Occipital lobe (tissue), 2 donors: Measurements from ENCODE around the gene TBL3. TPM values are rescaled to one million over a fixed set of nuclear protein-coding genes. Genes with fewer than 3 reads are reported as not detected.
"Not testable (repeated sequence)": the region's sequence is repeated elsewhere in the genome, so short reads cannot be mapped to it uniquely, and the experiment has no call there.

Experiments
- DNase-seq: peaks from one replicate; lab custom pipeline; 2025; lab: John Stamatoyannopoulos, UW
- total RNA-seq: library from RNA; depleted of rRNA; stranded (reverse); fragments of >200 nt; gene quantifications from one replicate; pipeline ENCODE4 v1.2.3, GENCODE V29; 2014

The TBL3 gene
- total RNA-seq, 1 donor from 2014 or later = 12.0 TPM

- DNase-seq = peak; percentile 98
Measured at GRCh38 chr16:1942810-1943726, 28.8 kb upstream of the TBL3 start, which contains the start of gene MSRB1. TSS of gene MSRB1 (minus strand) at chr16:1943199. CDS start at chr16:1943156, 43 bp downstream.

- no peak for DNase-seq
Measured at GRCh38 chr16:1944612-1945199, 27.1 kb upstream of the TBL3 start.

- no peak for DNase-seq
Measured at GRCh38 chr16:1945559-1946391, 26.1 kb upstream of the TBL3 start.

DNA sequence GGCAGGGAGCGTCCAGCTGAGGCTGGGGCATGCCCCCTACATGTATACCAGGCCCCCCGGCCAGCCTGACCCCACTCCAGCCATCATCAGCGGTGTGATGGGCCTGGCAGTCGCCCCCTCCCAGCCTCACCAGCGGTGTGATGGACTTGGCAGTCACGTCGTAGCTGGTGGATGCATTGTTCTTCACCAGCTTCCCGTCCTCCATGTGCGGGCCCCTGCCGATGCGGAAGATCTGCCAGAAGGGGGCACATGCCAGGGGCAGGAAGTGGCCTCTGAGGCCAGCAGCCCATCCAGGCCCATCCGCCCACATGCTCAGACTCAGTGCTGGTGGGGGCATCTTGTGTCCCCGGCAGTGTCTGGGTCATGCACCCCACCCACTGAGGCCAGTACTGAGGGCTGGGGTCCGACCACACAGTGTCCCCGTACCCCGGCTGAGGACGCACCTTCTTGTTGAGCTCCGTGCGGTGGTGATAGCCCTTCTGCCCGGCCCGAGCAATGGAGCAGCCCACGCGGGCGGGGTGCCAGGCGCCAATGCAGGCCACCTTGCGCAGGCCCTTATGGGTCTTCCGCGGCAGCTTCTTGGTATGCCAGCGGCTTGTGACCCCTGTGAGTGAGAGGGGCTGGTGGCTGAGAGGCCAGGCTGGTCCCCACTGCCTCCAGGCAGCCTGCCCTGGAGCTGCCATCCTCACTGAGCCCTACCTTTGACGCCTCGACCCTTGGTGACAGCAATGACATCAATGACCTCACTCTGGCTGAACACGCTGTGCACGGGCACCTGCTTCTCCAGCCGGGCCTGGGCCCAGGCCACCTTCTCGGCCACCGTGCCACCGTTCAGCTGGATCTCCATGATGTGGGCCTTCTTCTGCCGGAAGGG is 25.1 kb upstream of the TBL3 start:
- no peak for DNase-seq

- DNase-seq = no peak
Measured at GRCh38 chr16:1947369-1947670, 24.5 kb upstream of the TBL3 start.

- no peak for DNase-seq
Measured at GRCh38 chr16:1949507-1949906, 22.3 kb upstream of the TBL3 start.

DNA sequence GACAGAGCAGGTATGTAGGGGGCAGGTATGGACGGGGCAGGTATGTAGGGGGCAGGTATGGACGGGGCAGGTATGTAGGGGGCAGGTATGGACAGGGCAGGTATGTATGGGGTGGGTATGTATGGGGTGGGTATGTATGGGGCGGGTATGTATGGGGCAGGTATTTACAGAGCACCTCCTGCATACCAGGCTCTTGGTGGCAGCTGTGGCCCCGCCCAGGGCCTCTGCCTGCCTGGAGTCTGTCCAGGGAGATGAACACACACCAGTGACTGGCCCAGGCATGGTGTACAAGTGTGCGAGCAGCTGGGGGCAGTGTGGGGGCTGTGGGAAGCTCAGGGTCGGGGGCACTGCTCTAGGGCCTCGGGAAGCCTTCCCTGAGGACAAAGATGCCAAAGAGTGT is 21.8 kb upstream of the TBL3 start:
- DNase-seq = no peak

DNA sequence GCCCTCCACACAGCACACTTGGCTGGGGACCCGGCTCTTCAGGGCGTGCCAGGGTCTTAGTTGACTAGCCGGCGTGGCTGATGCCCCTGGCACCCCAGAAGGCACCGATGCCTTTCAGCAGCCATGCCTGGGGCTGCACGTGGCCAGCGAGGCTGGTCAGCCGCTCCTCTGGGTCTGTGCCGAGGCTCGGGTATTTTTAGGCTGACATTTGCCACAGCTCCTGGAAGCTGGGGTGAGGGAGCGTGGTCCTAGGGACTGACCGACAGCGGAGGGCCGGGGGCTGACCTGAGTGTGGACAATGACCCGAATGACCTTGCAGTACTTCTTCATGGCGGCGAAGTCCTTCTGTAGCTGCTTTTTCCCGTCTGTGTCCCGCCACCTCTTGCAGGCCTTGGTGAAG is 21.3 kb upstream of the TBL3 start:
- DNase-seq = no peak

DNA sequence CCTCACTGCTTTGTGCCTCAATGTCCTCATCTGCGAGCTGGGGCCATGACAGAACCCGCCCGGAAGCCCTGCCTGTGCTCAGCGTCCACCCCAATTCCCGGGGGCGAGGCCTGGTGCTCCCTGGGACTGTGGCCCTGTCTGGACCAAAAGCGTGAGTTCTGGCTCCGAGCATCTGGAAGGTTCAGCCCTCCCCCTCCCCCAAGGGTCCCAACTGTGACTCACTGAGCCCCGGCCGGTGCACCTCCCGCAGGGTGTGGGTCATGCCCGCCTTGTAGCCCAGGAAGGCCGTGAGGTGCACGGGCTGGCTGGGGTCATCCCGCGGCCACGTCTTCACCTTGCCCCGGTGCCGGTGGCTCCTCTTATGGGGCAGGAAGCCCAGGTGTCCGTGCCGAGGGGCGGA is 18.1 kb upstream of the TBL3 start:
- DNase-seq = no peak

DNA sequence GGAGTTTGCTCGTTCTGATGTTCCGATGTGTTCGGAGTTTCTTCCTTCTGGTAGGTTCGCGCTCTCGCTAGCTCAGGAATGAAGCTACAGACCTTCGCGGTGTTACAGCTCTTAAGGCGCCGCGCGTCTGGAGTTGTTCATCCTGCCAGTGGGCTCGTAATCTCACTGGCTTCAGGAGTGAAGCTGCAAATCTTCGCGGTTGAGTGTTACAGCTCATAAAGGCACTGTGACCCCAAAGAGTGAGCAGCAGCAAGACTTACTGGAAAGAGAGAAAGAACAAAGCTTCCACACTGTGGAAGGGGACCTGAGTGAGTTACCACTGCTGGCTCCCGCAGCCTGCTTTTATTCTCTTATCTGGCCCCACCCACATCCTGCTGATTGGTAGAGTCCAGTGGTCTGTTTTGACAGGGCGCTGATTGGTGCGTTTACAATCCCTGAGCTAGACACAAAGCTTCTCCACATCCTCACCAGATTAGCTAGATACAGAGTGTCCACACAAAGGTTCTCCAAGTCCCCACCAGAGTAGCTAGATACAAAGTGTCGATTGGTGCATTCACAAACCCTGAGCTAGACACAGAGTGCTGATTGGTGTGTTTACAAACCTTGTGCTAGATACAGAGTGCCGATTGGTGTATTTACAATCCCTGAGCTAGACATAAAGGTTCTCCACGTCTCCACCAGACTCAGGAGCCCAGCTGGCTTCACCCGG is 14.3 kb upstream of the TBL3 start:
- DNase-seq = not testable (repeated sequence)

GRCh38 chr16:1958143-1958491 is 13.7 kb upstream of the TBL3 start:
- DNase-seq = not testable (repeated sequence)

GRCh38 chr16:1958715-1959268 is 13.1 kb upstream of the TBL3 start:
- no peak for DNase-seq

- DNase-seq = peak; percentile 87
Measured at GRCh38 chr16:1959269-1960039, 12.4 kb upstream of the TBL3 start, which contains the start of gene NDUFB10. TSS of gene NDUFB10 (plus strand) at chr16:1959538. CDS start at chr16:1959625, 87 bp downstream.

GRCh38 chr16:1960665-1961630 is 10.9 kb upstream of the TBL3 start:
- DNase-seq = no peak

GRCh38 chr16:1961651-1962067 is 10.2 kb upstream of the TBL3 start:
- DNase-seq = no peak

GRCh38 chr16:1962161-1963153 is 9.4 kb upstream of the TBL3 start:
- DNase-seq = not testable (repeated sequence)
